ENCODE measurements around the gene C9orf50.
"Not testable (repeated sequence)": the region's sequence is repeated elsewhere in the genome, so short reads cannot be mapped to it uniquely, and the experiment has no call there.

The C9orf50 gene

GRCh38 chr9:129609486-129610212 is 11.3 kb downstream of the C9orf50 start:
- DNase-seq = no peak

DNA sequence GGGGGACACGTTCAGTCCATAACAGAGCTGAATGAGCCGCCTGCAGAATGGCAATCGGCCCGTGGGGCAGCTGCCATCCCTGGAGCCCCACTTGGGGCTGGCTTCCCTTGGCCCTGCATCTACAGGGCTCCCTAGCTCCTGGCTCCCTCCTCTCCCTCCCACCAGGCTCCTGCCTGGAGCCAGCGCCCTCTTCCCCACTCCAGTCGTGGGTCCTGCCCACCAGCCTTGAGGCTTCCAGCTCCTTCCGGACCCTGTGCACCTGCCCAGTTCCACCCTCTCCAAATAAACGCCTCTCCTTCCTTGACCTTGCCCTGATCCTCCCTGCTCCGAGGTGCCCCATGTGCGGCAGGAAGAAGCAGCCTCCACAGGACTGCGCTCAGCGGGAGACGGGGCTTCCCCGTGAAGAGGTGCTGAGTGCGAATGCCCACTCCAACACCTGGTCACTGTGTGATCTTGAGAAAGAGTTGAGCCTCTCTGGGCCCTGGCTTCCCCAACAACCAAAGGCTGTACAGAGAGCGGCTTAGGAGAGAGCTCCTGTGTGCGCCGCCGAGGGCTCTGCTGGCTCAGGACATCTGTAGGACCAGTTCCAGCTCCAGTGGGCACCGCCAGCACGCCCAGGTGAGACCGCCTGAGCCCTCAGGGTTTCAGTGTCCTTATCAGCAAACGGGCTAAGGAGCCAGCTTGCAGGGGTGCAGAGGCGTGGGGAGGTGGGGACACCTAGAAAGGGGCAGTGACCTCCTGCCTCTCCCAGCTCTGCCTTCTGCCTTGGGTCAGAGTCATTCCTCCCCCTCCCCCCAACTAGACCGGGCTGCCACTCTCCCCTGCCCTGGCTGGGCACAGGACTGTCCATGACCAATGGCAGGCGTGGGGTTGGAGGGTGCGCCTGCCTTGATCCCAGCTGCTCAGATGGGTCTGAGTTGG is 12.1 kb downstream of the C9orf50 start:
- DNase-seq = no peak

- DNase-seq = no peak
Measured at GRCh38 chr9:129607027-129607387, 13.9 kb downstream of the C9orf50 start.

DNA sequence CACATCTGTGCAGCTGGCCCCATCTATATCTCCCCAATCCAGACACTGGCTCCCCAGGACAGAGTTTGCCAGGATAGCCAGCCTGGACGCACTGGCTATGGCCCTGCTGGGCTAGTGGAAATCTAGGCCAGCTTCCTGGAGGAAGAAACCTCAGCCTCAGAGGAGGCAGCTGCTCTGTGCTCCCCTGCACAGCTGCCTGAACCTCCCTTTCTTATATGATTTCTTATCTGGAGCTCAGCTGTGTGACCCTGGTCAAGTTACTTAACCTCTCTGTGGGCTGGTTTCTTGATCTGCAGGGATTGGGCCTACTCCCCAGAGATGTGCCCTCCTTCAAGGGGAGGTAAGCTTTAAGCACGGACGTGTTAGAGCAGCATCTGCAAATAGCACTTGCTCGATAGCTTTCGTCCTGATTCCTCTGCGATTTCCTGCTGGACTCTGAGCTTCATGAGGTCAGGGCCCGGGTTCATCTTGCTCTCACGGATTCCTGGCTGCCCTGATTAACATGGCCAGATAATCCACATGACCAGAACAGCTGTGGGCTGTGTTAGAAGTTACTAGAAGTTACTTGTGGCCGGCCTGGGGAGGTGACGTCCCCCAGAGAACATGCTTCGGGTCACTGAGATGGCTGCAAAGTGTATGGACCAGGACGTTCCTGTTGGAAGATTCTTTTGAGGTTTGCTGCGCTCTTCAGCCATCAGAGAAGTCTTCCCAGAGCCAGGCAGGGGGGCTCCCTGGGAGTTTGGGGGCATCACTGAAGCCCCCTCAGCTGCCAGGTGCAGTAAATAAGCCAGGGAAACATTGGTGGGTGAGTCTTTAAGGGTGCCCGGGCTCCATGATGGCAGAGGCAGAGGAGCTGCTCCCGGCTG is 14.5 kb downstream of the C9orf50 start:
- no peak for DNase-seq

GRCh38 chr9:129604766-129605163 is 16.1 kb downstream of the C9orf50 start:
- no peak for DNase-seq

DNA sequence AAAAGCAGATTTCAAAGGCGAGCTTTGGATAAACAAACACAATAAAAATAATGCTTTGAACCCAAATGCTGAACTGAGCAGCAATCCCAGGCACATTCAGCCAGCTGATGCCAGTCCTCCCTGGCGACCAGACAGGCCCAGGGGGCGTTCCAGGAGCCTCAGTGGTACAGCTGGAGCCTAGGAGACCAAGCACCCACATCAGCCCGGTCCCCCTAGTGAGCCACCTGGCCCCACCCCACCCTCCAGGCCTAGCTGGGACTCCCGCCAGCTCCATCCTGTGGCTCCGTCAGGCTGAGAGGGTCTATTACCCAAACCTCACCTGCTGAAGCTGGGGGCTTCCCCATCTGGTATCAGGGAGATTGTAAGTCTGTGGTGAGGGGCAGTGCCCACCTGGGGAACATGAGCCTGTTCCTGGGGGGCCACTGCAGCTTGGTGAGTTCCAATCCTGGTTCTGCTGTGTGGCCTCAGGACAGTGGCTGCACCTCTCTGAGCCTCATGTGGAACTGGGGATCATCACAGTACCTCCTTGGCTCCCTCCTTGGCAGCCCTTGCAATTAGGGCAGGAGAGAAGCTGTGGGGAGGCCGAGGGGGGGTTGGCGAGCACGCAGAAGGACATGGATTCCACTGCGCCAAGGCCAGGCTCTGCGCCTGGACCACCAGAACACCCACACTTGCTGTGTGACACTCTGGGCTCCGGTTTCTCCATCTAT is 16.7 kb downstream of the C9orf50 start:
- DNase-seq = no peak

GRCh38 chr9:129602598-129603415 is 18.1 kb downstream of the C9orf50 start:
- DNase-seq = no peak

GRCh38 chr9:129601082-129601674 is 19.7 kb downstream of the C9orf50 start:
- no peak for DNase-seq

DNA sequence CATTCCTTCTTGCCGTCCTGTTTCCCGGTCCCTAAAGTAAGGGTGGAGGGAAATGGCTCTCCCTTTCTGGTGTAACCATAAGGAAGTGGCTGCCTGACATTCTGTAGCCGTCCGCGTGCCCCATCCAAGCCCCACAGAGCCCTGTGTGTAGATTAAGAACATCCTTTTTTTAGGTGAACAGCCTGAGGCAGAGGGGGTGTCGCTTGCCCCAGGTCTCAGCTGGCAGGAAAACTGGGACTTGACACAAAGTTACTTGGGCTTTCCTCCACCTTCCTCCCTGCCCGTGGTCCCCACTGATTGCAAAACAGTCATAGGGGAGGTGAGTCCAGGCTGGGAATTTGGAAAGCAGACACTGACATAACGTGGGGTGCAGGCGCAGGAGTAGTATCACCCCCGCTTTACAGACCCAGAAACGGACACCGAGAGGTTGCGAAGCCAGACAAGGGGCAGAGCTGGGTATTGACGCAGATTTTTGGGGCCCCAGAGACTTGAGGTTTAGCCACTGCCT is 22.8 kb downstream of the C9orf50 start:
- DNase-seq = no peak

DNA sequence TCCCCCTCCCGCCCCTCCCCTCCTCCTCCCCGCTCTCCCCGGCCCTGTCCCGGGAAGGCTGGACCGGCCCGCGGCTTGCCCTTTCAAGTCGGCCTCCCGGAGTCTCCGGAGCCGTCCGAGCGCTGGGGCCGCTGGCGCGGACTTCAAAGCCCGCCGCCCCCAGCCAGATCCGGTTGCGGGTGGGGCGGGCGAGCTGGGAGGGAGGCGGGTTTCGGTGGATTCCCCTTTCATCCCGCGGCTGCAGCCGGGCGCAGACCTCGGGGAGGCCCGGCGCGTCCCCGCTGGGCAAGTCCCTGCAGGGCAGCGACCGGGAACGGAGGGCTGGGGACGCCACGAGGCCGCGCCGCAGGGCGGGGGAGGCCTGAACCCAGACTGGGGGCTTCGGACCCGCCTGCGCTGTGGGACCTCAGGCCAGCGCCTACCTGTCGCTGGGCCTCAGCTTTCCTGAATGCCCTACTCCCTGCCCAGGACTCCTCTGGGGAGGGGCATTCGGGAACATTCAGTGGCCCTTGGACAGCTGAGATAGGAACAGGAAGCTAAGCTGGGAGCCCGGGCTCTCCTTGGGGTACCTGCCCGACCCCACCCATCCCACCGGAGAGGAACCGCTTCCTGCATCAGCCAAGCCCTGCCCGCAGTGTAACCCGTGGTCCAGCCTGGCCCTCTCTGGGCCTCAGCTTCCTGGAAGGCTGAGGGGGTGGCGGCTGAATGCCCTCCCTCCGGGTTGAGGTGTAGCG is 23.4 kb downstream of the C9orf50 start:
- no peak for DNase-seq

DNA sequence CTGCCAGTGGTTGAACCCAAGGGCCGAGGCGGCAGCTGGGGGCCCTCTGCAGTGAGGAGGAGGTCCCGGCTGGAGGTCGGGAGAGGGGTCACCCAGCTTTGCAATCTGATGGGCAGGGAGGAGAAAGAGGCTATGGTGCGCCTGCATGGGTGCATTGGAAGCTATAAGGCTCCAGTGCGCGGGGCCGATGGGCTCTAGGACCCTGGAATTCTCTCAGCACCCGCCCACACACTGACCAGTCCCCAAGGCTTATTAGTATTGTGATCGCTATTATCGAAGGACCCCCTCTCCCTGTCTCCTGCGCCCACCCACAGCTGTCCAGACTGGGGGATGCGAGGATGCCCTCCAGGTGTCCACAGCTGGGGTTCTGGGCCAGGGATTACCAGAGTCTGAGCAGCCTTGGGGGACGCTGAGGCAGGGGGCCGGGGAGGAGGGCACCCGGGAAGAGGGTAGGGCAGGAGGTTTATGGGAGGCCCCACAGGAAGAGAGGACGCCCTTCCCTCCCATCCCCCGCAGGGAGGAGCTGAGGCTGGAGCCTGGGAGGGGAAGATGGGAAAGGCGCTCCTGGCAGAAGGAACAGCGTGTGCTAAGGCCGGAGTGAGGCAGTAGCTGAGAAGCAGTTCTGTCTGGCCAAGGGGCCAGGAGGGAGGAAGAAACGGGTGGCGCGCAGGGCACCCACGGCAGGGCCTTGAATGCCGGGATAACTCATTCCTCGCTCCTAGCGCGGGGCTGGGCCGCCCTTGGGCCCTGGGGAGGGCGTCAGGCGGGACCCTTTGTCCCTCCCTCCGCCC is 24.2 kb downstream of the C9orf50 start:
- no peak for DNase-seq

DNA sequence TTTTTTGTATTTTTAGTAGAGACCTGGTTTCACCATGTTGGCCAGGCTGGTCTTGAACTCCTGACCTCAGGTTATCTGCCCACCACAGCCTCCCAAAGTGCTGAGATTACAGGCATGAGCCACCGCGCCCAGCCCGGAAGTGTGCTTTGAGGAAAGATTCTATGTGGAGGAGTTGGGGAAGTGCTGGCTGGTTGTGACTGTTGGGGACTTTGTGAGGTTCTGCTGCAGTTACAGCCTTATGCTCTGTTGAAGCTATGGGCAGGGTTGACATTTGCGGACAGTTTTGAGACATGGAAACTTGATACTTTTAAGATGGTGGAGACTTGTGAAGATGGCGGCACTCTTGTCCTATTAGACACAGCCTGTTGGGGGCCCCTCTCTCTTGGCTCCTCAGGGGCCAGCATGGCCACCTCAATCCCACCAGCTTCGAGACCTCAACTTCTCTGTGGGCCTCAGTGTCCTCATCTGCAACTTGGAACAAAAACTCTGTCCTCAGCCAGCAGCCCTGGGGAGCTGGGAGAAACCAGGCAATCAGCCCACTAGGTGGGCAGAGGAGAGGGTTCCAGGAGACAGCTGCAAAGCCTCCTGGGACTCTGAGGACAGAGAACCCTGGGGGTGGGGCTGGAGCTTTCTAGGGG is 24.9 kb downstream of the C9orf50 start:
- no peak for DNase-seq

DNA sequence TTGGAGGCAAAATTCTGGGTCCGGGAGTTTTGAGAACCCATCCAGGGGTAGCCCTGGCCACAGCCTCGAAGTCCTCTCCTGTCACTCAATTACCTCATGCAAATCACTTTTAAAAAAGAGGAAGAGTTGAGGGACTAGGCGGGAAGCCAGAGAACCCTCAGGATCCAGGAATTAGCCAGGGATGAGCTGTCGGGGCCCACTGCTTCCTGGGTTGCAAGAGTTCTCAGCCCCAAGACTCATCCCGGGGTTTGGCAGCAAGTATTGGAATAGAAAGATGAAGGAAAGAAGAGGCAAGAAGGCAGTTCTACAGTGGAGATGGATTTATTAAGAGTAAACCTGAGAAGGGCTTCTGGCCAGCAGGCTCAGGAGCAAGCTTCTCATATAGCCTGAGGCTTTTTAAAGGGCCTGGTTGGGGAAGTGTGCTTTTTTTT is 25.6 kb downstream of the C9orf50 start:
- DNase-seq = no peak

DNA sequence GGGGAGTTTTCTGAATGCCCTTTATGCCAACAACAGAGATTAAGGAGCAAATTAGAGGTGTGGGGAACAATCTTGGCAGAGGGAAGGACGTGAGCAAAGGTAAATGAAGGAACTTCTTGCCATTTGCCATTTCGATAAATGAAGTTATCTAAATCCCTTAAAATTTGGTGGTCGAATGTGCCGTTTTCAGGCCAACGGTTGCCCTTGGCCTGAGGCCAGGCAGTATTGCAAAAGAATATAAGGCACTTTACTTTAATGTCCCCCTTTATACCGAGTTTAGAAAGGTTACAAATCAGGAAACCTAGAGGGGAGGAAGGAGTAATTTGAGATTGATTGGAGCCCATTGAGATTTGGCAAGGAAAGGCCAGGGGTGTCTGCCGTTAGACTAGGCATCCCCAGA is 26.3 kb downstream of the C9orf50 start:
- no peak for DNase-seq

DNA sequence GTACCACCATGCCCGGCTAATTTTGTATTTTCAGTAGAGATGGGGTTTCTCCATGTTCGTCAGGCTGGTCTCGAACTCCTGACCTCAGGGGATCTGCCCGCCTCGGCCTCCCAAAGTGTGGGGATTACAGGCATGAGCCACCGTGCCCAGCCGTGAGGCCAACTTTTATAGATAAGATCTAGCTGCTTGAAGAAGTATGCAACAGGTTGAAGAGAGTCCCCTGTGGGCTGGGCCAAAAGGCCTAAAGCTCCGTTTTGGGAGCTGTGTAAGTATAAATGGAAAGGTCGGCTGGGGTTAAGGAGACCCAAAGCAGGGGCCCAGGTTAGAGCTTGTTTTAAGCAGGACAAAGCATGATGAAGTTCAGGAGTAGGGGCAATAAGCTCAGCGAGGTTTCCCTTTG is 28.1 kb downstream of the C9orf50 start:
- not testable (repeated sequence) for DNase-seq

GRCh38 chr9:129591916-129592315 is 29.0 kb downstream of the C9orf50 start:
- DNase-seq = no peak

GRCh38 chr9:129590466-129590865 is 30.4 kb downstream of the C9orf50 start:
- DNase-seq = no peak

DNA sequence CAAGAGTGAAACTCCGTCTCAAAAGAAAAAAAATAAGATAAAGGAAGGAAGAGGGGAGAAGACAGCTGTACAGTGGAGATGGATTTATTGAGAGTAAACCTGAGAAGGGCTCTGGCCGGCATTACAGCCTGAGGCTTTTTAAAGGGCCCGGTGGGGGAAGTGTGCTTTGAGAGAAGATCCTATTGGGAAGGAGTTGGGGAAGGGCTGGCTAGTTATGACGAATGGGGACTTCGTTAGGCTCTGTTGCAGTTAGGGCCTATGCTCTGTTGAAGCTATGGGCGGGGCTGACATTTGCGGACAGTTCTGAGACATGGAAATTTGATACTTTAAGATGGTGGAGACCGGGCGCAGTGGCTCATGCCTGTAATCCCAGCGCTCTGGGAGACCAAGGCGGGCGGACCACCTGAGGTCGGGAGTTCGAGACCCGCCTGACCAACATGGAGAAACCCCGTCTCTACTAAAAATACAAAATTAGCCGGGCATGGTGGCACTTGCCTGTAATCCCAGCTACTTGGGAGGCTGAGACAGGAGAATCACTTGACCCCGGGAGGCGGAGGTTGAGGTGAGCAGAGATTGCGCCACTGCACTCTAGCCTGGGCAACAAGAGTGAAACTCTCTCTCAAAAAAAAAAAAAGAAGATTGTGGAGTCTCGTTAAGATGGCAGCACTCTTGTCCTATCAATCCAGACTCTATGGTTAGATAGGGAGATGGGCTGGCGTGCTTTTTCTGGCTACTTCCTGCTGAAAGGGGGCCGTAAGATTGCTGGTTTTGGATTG is 33.2 kb downstream of the C9orf50 start:
- DNase-seq = no peak

Measured in hippocampal formation (tissue), 2 donors.